ENCODE results near the gene NUP107.

DNA sequence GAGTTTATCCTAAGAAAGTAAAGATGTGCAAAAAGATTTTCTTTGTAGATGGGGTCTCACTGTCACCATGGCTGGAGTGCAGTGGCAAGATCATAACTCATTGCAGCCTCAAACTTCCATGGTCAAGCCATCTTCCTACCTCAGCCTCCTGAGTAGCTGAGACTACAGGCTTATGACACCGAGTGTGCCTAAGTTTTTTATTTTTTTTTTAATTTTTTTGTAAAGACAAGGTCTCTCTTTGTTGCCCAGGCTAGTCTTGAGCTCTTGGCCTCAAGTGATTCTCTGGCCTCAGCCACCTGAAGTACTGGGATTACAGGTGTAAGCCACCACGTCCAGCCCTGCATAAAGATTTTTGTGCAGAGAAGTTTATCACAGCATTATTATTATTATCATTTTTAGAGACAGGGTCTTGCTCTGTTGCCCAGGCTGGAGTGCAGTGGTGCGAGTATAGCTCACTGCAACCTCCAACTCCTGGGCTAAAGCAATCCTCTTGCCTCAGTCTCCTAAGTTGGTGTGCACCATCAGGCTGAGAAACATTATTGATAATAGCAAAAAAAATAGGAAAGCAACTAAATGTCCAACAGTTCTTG is 101.9 kb downstream of the NUP107 start:
- TF ChIP-seq, protein P1, sequence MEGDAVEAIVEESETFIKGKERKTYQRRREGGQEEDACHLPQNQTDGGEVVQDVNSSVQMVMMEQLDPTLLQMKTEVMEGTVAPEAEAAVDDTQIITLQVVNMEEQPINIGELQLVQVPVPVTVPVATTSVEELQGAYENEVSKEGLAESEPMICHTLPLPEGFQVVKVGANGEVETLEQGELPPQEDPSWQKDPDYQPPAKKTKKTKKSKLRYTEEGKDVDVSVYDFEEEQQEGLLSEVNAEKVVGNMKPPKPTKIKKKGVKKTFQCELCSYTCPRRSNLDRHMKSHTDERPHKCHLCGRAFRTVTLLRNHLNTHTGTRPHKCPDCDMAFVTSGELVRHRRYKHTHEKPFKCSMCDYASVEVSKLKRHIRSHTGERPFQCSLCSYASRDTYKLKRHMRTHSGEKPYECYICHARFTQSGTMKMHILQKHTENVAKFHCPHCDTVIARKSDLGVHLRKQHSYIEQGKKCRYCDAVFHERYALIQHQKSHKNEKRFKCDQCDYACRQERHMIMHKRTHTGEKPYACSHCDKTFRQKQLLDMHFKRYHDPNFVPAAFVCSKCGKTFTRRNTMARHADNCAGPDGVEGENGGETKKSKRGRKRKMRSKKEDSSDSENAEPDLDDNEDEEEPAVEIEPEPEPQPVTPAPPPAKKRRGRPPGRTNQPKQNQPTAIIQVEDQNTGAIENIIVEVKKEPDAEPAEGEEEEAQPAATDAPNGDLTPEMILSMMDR (conservative IDR thresholded peaks at IDR 0.05; ENCODE audit: low read length) = no peak
- TF ChIP-seq EZH2phosphoT487 (IDR thresholded peaks at IDR 0.05; ENCODE audit: borderline replicate concordance, low read depth, low read length) = no peak

Data from OCI-LY7 (cell line).